ENCODE results near the gene PRCD.
"Not testable (repeated sequence)": the region's sequence is repeated elsewhere in the genome, so short reads cannot be mapped to it uniquely, and the experiment has no call there.

The PRCD gene

GRCh38 chr17:76504117-76504516, 35.7 kb upstream of the PRCD start:
- DNase-seq (ENCODE audit: low spot score): no peak

GRCh38 chr17:76506408-76507345, 33.2 kb upstream of the PRCD start:
- peak; percentile 91 for DNase-seq (ENCODE audit: low spot score)

- DNase-seq (ENCODE audit: low spot score): not testable (repeated sequence)
Measured at GRCh38 chr17:76508472-76509063, 31.3 kb upstream of the PRCD start.

- DNase-seq (ENCODE audit: low spot score): no peak
Measured at GRCh38 chr17:76510831-76511244, 29.0 kb upstream of the PRCD start.

- DNase-seq (ENCODE audit: low spot score): no peak
Measured at GRCh38 chr17:76511668-76512365, 28.0 kb upstream of the PRCD start.

- DNase-seq (ENCODE audit: low spot score): no peak
Measured at GRCh38 chr17:76512366-76513305, 27.2 kb upstream of the PRCD start.

- DNase-seq (ENCODE audit: low spot score): no peak
Measured at GRCh38 chr17:76513306-76513692, 26.5 kb upstream of the PRCD start.

- DNase-seq (ENCODE audit: low spot score): not testable (repeated sequence)
Measured at GRCh38 chr17:76514355-76514754, 25.5 kb upstream of the PRCD start.

- DNase-seq (ENCODE audit: low spot score): no peak
Measured at GRCh38 chr17:76515274-76515949, 24.4 kb upstream of the PRCD start.

- DNase-seq (ENCODE audit: low spot score): no peak
Measured at GRCh38 chr17:76517638-76518038, 22.2 kb upstream of the PRCD start.

- no peak for DNase-seq (ENCODE audit: low spot score)
Measured at GRCh38 chr17:76519048-76519966, 20.5 kb upstream of the PRCD start.

- DNase-seq (ENCODE audit: low spot score): no peak
Measured at GRCh38 chr17:76521262-76521661, 18.6 kb upstream of the PRCD start.

- not testable (repeated sequence) for DNase-seq (ENCODE audit: low spot score)
Measured at GRCh38 chr17:76521683-76522082, 18.2 kb upstream of the PRCD start.

- DNase-seq (ENCODE audit: low spot score): peak; percentile 81
Measured at GRCh38 chr17:76523084-76524037, 16.5 kb upstream of the PRCD start.

GRCh38 chr17:76524598-76525512, 15.0 kb upstream of the PRCD start:
- no peak for DNase-seq (ENCODE audit: low spot score)

GRCh38 chr17:76525513-76525833, 14.4 kb upstream of the PRCD start:
- not testable (repeated sequence) for DNase-seq (ENCODE audit: low spot score)

- DNase-seq (ENCODE audit: low spot score): not testable (repeated sequence)
Measured at GRCh38 chr17:76527016-76527415, 12.8 kb upstream of the PRCD start.
